HL-60/S4 treated with retinoic acid at 250 ng/mL for 4 days and 3 days (cell line): ENCODE measurements around the gene CCDC8.
"Not testable (repeated sequence)": the region's sequence is repeated elsewhere in the genome, so short reads cannot be mapped to it uniquely, and the experiment has no call there.

ENCODE experiments used
- in situ Hi-C: fragments of 300-500 bp; cut with MboI; formaldehyde crosslinking; loops from 2 replicates; pipeline ENCODE4 v1.7.0; 2022; ENCODE audit warnings: low sequenced_read_pairs

CCDC8 gene

GRCh38 chr19:46383846-46384245 is 29.5 kb downstream of the CCDC8 start:
- in situ Hi-C loops, result no loop called here

- in situ Hi-C loops, result no loop called here
Observed at GRCh38 chr19:46383171-46383815, 30.1 kb downstream of the CCDC8 start.

- in situ Hi-C loops, result no loop called here
Observed at GRCh38 chr19:46381756-46382345, 31.5 kb downstream of the CCDC8 start.

- in situ Hi-C loops, result no loop called here
Observed at GRCh38 chr19:46381346-46381745, 32.0 kb downstream of the CCDC8 start.

- in situ Hi-C loops, result no loop called here
Observed at GRCh38 chr19:46380690-46381089, 32.7 kb downstream of the CCDC8 start.

- in situ Hi-C loops, result no loop called here
Observed at GRCh38 chr19:46378268-46378667, 35.1 kb downstream of the CCDC8 start.

GRCh38 chr19:46376241-46377153 is 36.9 kb downstream of the CCDC8 start:
- in situ Hi-C loops, result no loop called here

- in situ Hi-C loops, result not testable (repeated sequence)
Observed at GRCh38 chr19:46375476-46376067, 37.8 kb downstream of the CCDC8 start.

GRCh38 chr19:46374536-46375475 is 38.6 kb downstream of the CCDC8 start:
- in situ Hi-C loops, result no loop called here

- in situ Hi-C loops, result no loop called here
Observed at GRCh38 chr19:46373491-46374359, 39.6 kb downstream of the CCDC8 start.

- in situ Hi-C loops, result no loop called here
Observed at GRCh38 chr19:46372901-46373490, 40.4 kb downstream of the CCDC8 start.

- in situ Hi-C loops, result no loop called here
Observed at GRCh38 chr19:46371371-46371901, 41.9 kb downstream of the CCDC8 start.

- in situ Hi-C loops, result no loop called here
Observed at GRCh38 chr19:46369817-46370216, 43.5 kb downstream of the CCDC8 start.

- in situ Hi-C loops, result no loop called here
Observed at GRCh38 chr19:46368116-46368515, 45.2 kb downstream of the CCDC8 start.

- in situ Hi-C loops, result no loop called here
Observed at GRCh38 chr19:46367426-46367825, 45.9 kb downstream of the CCDC8 start.

GRCh38 chr19:46366620-46367292 is 46.6 kb downstream of the CCDC8 start:
- in situ Hi-C loops, result no loop called here

- in situ Hi-C loops, result no loop called here
Observed at GRCh38 chr19:46365561-46365960, 47.8 kb downstream of the CCDC8 start.

GRCh38 chr19:46364359-46364758 is 49.0 kb downstream of the CCDC8 start:
- in situ Hi-C loops, result no loop called here
